ENCODE results near the gene ADARB2.

DNA sequence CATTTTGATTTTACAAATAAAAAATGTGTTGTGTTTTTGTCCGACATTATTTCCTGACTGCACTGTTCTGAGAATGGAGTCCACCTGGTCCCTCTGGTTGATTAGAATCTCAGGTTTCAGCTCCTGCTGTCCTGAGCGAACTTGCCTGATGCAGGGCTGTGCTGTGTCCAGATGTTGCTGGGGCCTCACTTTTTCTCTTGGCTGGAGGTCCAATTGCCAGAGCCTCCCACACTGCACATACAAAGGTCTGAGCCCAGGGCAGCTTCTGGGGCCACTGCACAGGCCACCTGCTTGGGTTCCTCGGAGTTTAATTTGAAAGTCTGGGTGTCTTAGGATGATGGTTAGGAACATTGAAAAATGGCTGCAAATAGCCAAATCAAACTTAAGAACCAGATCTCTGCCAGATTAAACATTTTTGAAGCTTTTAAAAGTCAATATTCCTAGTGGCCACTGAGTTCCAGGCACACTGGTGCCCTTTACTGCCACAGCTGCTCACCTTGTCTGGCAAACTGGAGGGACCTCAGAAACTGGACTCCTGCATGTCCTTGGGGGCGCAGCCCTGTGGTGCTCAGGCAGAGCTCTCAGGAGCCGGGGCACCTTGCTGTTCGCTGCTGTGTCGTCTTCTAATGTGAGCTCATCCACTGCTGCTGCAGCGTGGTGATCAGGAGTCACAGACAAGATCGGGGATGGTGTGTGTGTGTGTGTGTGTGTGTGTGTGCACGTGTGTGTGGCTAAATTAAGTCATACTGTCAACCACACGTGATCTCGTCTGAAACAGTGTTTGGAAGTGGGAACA is 606.1 kb downstream of the ADARB2 start:
- TF ChIP-seq CHD2 (IDR thresholded peaks at IDR 0.05; ENCODE audit: low read length, partially characterized antibody) (no peak), YY1 (IDR thresholded peaks at IDR 0.05; ENCODE audit: low read depth) (no peak), EP300 (IDR thresholded peaks at IDR 0.05; ENCODE audit: borderline replicate concordance in 1 of 2, low read depth in 1 of 2, low read length in 1 of 2) (no peak), FOSL2 (IDR thresholded peaks at IDR 0.05; ENCODE audit: borderline replicate concordance, low read depth) (no peak), RFX5 (IDR thresholded peaks at IDR 0.05; ENCODE audit: low read length) (no peak), EZH2phosphoT487 (IDR thresholded peaks at IDR 0.05; ENCODE audit: borderline replicate concordance, low read depth) (no peak), SMC3 (IDR thresholded peaks at IDR 0.05; ENCODE audit: low read depth, low read length) (no peak), FOXM1 (IDR thresholded peaks at IDR 0.05; ENCODE audit: low read depth) (no peak)
- TF ChIP-seq, protein P1, sequence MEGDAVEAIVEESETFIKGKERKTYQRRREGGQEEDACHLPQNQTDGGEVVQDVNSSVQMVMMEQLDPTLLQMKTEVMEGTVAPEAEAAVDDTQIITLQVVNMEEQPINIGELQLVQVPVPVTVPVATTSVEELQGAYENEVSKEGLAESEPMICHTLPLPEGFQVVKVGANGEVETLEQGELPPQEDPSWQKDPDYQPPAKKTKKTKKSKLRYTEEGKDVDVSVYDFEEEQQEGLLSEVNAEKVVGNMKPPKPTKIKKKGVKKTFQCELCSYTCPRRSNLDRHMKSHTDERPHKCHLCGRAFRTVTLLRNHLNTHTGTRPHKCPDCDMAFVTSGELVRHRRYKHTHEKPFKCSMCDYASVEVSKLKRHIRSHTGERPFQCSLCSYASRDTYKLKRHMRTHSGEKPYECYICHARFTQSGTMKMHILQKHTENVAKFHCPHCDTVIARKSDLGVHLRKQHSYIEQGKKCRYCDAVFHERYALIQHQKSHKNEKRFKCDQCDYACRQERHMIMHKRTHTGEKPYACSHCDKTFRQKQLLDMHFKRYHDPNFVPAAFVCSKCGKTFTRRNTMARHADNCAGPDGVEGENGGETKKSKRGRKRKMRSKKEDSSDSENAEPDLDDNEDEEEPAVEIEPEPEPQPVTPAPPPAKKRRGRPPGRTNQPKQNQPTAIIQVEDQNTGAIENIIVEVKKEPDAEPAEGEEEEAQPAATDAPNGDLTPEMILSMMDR (IDR thresholded peaks at IDR 0.05), result no peak
- TF ChIP-seq, protein P2, sequence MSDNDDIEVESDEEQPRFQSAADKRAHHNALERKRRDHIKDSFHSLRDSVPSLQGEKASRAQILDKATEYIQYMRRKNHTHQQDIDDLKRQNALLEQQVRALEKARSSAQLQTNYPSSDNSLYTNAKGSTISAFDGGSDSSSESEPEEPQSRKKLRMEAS (IDR thresholded peaks at IDR 0.05; ENCODE audit: low read depth), result no peak
- TF ChIP-seq, protein P3, sequence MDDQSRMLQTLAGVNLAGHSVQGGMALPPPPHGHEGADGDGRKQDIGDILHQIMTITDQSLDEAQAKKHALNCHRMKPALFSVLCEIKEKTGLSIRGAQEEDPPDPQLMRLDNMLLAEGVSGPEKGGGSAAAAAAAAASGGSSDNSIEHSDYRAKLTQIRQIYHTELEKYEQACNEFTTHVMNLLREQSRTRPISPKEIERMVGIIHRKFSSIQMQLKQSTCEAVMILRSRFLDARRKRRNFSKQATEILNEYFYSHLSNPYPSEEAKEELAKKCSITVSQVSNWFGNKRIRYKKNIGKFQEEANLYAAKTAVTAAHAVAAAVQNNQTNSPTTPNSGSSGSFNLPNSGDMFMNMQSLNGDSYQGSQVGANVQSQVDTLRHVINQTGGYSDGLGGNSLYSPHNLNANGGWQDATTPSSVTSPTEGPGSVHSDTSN (IDR thresholded peaks at IDR 0.05), result no peak
- TF ChIP-seq, protein P4, sequence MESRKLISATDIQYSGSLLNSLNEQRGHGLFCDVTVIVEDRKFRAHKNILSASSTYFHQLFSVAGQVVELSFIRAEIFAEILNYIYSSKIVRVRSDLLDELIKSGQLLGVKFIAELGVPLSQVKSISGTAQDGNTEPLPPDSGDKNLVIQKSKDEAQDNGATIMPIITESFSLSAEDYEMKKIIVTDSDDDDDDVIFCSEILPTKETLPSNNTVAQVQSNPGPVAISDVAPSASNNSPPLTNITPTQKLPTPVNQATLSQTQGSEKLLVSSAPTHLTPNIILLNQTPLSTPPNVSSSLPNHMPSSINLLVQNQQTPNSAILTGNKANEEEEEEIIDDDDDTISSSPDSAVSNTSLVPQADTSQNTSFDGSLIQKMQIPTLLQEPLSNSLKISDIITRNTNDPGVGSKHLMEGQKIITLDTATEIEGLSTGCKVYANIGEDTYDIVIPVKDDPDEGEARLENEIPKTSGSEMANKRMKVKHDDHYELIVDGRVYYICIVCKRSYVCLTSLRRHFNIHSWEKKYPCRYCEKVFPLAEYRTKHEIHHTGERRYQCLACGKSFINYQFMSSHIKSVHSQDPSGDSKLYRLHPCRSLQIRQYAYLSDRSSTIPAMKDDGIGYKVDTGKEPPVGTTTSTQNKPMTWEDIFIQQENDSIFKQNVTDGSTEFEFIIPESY (IDR thresholded peaks at IDR 0.05; ENCODE audit: borderline replicate concordance, low read depth), result no peak
